HG03575 (cell line): Measurements from ENCODE around the gene PTPRD.

Source experiments
- ATAC-seq: cut with Tn5 transposase; IDR thresholded peaks from one replicate; pipeline ENCODE4 v1.9.1; 2021; ENCODE audit not compliant: unreplicated experiment, insufficient number of reproducible peaks, low FRiP score; ENCODE audit errors: extremely low read depth

The PTPRD gene

GRCh38 chr9:8567963-8568579 is 2044.7 kb downstream of the PTPRD start:
- no peak for ATAC-seq

DNA sequence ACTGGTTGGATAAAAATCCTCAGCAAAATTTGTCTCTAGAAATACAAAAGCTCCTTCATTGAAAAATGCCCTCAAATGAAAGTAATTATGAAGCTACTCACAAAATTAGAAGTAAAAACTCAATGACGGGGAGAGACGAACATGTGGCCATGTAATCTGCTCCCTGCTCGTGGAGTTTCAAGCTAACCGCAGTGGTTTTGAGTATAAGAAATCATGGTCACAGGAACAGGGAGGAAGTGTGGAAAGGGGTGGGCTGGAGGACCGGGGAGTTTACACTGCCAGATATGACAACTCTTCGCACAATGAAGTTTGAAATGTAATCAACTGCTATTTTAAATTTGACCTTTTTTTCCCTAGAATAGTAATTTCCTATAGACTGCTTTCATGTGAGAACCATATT is 2047.8 kb downstream of the PTPRD start:
- ATAC-seq, result no peak

GRCh38 chr9:8560560-8561525 is 2052.0 kb downstream of the PTPRD start:
- no peak for ATAC-seq

DNA sequence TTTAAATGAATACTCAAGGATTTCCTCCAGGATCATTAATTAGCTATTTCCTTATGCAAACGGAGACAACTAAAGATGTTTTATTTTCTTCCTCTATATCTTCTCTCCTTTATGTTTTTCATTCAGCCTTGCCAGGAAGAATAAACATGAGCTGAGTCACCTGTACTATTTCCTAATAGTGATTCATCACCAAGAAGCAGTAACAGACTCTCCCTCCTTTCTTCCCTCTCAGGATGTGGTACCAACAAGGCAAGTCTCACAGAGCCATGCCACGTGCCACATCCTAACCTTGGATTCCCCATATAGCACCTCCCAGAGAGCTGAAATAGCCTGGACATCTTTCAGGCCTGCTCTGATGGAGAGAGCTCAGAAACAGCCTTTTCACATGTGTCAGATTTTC is 2054.6 kb downstream of the PTPRD start:
- no peak for ATAC-seq

- no peak for ATAC-seq
These were observed 2056.9 kb downstream of the PTPRD start for GRCh38 chr9:8555762-8556500.

- no peak for ATAC-seq
These were observed 2059.4 kb downstream of the PTPRD start for GRCh38 chr9:8553444-8553843.

GRCh38 chr9:8552732-8553131 is 2060.1 kb downstream of the PTPRD start:
- no peak for ATAC-seq

DNA sequence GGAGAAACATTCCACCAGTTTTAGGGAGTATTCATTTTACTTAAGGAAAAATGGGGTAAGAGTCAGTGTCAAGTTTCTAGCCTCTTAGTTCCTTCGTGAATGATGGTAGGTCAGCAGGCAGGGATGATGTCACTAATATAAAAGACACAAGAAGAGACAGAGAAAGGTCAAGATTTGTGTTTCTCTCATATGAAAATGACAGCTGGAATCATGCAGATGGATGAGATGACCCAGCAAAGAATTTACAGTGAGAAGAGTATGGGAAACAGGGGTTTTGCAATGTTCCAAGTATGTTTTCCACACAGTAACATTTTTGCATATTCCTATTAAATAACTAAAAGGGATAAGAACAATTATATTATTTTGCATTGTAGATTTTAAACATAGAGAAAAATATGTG is 2063.6 kb downstream of the PTPRD start:
- ATAC-seq, result no peak

DNA sequence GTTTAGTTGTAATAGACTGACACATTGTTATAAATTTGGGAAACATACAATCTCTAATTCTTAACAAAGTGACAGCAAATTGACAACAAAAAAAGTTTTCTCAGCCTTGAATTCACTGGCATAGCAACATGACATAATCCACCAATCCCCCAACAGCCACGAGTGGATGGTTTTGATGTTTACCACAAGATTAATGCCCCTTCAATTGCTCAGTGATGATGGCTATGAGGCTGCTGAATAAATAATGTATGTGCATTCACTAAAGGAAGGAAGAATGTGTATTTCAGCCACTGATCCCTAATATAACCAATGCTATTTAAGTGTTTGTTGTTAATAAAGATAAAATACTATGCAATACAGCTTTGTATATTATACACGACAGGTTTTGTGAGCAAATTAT is 2069.6 kb downstream of the PTPRD start:
- ATAC-seq, result no peak

DNA sequence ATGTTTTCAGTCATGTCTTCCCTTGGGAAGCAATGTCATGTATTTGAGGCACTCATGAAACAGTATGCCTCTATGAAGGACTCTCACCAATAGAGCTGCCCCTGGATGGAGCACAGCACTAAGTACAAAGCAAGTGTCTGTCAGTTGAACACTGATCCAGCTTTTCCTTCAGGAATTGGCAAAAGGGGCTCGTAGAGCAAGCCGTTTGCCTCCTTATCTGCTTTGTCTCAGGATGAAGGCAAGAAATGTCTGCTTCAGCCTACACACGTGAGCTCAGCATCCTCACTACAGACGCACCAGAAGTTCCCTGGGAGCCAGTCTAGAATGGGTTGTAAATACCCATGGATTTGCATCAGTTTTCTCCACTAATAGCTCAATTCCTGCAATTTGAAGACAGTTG is 2070.3 kb downstream of the PTPRD start:
- no peak for ATAC-seq

DNA sequence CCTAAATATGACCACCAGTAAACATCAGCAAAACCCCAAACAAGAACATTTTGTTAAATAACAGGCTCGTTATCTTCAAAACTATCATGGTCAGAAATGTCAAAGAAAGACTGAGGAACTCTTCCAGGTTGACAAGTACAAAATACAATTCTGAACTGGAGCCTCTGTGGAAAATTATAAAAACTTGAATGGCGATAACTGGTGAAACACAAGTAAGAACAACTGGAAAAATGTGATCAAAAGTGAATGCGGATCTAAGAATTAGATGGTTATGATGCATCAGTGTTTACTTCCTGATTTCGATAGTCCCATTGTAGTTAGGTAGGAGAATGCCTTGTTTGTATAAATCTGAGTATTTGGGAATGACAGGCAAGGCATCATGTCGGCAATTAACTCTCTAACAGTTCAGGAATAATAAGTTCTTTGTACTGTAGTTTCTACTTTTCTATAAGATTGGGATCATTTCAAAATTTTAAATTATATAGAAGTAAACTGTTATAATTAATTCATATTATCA is 2073.1 kb downstream of the PTPRD start:
- ATAC-seq, result no peak

- no peak for ATAC-seq
These were observed 2076.0 kb downstream of the PTPRD start for GRCh38 chr9:8536845-8537244.

DNA sequence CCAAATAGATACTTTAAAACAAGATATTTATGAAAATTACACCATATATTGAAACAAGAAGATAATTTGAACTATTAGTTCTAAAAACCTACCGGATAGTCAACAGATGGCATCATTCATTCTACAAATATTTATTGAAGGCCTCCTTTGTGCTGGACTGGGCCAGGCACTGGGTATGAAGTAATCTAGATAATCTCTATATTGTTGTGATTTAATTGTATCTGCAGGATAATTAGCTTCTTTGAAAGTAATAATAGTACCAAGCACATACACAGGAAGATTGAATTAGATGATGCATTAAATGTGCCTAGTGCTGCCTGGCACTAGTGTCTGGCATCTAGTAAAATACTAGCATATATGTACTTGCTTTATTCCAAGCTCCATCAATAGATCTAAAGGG is 2078.0 kb downstream of the PTPRD start:
- no peak for ATAC-seq

DNA sequence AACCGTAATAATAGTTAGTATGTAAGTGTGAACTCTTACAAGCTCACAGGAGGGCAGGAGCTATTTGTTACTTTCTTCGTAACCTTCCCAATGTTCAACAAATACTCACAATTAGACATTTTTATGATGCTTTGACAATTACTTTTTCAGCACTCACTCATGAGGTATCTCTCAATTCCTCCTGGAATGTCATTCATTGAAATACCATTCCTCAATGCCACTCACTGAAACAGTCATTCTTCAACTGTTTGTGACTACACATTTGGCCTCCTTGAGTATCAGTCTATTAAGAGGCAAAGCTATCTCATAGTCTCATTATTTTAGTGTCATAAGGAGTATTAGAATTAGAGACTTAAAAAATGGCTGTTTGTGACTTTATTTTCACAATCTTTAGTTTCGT is 2079.1 kb downstream of the PTPRD start:
- no peak for ATAC-seq

DNA sequence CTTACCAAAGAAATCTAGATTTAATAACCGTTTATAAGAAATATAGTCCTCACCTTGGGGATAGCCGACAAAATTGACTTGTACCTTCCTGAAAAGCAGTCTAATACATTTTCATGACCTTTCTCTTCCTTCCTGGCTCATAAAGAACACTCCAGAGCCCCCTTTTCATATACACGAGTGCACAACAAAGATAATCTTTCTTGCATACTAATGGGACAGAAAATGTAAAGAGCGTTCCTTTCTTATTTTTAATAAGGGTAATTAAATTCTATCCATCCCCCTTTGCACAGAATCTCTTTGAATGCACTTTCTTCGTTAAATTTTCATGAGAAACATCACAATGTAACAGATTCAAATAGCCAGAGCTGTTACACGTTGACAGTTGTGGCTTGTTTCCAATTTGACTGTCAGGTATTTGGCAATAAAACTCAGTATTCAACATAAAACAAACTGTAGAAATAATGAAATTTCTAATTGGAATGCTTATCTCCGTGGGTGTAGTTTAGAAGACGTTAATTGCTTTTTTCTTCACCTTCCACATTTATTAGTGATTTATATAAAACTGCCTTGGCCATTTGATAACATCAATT is 2080.9 kb downstream of the PTPRD start:
- ATAC-seq, result no peak

DNA sequence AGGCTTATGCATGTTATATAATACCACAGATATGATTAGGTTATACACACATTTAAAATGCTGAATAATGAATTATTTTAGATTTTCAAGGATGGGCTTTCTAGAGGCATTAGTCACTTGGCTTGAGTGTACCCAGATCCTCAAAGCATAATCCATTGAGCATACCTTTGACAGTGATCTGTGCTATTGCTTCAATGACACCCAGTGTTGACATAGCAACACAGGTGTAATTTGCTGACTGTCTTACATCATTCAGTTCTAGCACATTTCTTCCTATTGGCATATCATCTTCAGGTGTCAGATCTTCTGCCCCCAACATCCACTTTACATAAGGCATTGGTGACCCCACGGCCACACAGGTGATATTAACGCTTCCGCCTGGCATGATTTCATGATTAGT is 2091.7 kb downstream of the PTPRD start:
- no peak for ATAC-seq

- ATAC-seq, result no peak
These were observed 2097.1 kb downstream of the PTPRD start for GRCh38 chr9:8515748-8516147.

GRCh38 chr9:8514760-8515159 is 2098.0 kb downstream of the PTPRD start:
- ATAC-seq, result no peak

DNA sequence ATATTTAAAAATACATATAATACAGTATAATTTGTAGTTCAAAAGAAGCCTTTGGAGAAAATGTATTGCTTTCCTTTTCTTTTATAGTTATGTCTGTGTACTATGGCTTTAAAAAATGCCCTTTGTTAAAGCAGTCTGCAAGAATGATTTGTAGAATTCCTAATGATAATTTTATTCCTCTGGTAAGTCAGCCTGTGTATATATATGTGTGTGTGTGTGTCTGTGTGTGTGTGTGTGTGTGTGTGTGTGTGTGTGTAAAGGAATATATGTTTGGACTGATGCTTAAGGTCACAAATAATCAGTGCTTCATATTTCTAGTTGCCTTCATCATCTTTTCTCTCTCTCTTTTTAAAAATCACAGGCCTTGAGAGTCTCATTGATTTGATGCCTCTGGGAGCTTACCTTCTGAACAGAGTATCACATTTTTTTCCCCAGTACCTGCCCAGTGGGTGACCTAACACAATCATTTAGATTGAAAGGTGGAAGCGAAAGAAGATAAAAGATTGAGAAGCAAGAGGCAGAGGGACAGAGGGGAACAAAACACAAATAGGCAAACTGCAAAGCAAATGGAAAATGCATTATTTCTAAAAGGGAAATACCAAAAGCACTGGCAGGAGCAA is 2104.0 kb downstream of the PTPRD start:
- no peak for ATAC-seq
